Keratinocyte (primary cell): ENCODE results near the gene RPS25.

Experiments
- CTCF ChIP-seq, 3 experiments: IDR thresholded peaks in 1 of 3; conservative IDR thresholded peaks in 1 of 3; optimal IDR thresholded peaks in 1 of 3; 2 replicates in 2 of 3; 3 replicates in 1 of 3; pipeline versions ENCODE3 to v1.5.1; 2011; ENCODE audit warnings: low read length in 3 of 3, mild to moderate bottlenecking in 3 of 3, moderate library complexity in 2 of 3, control low read depth in 1 of 3, inconsistent platforms in 1 of 3; ENCODE audit not compliant: insufficient read depth in 2 of 3; ENCODE audit errors: extremely low read depth in 1 of 3
- EZH2 ChIP-seq: IDR thresholded peaks from one replicate; pipeline ENCODE4 v1.6.1; 2012; ENCODE audit warnings: inconsistent platforms, mild to moderate bottlenecking, low read length, moderate library complexity

GRCh38 chr11:118984825-118985224 is 33.3 kb downstream of the RPS25 start:
- TF ChIP-seq CTCF (optimal IDR thresholded peaks at IDR 0.05 in 1 of 3, IDR thresholded peaks at IDR 0.05 in 1 of 3, conservative IDR thresholded peaks at IDR 0.05 in 1 of 3; ENCODE audit: extremely low read depth in 1 of 3, insufficient read depth in 2 of 3, low read length in 3 of 3) (no peak), EZH2 (no peak)
